Thymus (tissue), 11 donors: ENCODE data around the gene KCMF1. TPM values are rescaled to one million over a fixed set of nuclear protein-coding genes. Genes with fewer than 3 reads are reported as not detected.
"Not testable (repeated sequence)": the region's sequence is repeated elsewhere in the genome, so short reads cannot be mapped to it uniquely, and the experiment has no call there.

Experiments used
- DNase-seq, 9 donors: peaks; one replicate each; pipeline ENCODE4 v3.0.0-alpha.2; 2013; ENCODE audit warnings: low spot score in 9 of 9, low read depth in 6 of 9, missing footprints in 1 of 9
- H3K27ac ChIP-seq, 2 donors: one replicate each; pipeline ENCODE4 v1.5.1; 2013; ENCODE audit warnings: control low read depth in 1 of 2, low read depth in 1 of 2, low read length in 1 of 2, mild to moderate bottlenecking in 1 of 2, moderate library complexity in 1 of 2
- H3K27me3 ChIP-seq, 2 donors: one replicate each; pipeline ENCODE4 v1.5.1; 2013; ENCODE audit warnings: low read length in 1 of 2; ENCODE audit not compliant: control insufficient read depth in 2 of 2, insufficient read depth in 1 of 2
- H3K36me3 ChIP-seq, 2 donors: one replicate each; pipeline ENCODE4 v1.5.1; 2013; ENCODE audit warnings: low read length in 1 of 2, mild to moderate bottlenecking in 1 of 2, moderate library complexity in 1 of 2; ENCODE audit not compliant: control insufficient read depth in 2 of 2, insufficient read depth in 2 of 2
- H3K4me1 ChIP-seq, 2 donors: one replicate each; pipeline ENCODE4 v1.5.1; 2013; ENCODE audit warnings: low read length in 2 of 2; ENCODE audit not compliant: control insufficient read depth in 2 of 2, insufficient read depth in 2 of 2
- H3K4me3 ChIP-seq, 2 donors: one replicate each; pipeline ENCODE4 v1.5.1; 2013; ENCODE audit warnings: low read length in 2 of 2, control low read depth in 1 of 2, mild to moderate bottlenecking in 1 of 2
- H3K9me3 ChIP-seq, 2 donors: one replicate each; pipeline ENCODE4 v1.5.1; 2013; ENCODE audit warnings: low read length in 1 of 2, mild to moderate bottlenecking in 1 of 2; ENCODE audit not compliant: control insufficient read depth in 2 of 2, insufficient read depth in 1 of 2
- WGBS: extraction: QIAGEN DNeasy Blood & Tissue Kit; methylation state at CpG from one replicate; pipeline ENCODE4 v1.1.7; 2013; 5-methylcytosine and 5-hydroxymethylcytosine counted together
- polyA plus RNA-seq: library from polyadenylated mRNA; stranded (reverse); fragments of 200-250 nt; gene quantifications from one replicate; pipeline ENCODE4 v1.2.3, GENCODE V29; 2013
- total RNA-seq: library from RNA; stranded (reverse); fragments of 120-200 nt; gene quantifications from one replicate; pipeline ENCODE4 v1.2.4, GENCODE V29; 2013
- donor health status: healthy.

The KCMF1 gene
- total and polyA plus RNA-seq, 2 donors, result 32.5 to 32.6 TPM

- Histone ChIP-seq H3K27me3 (no peaks in the 10 kb centered on the region), H3K4me3 (no peak overlapping the region), H3K27ac (no peak overlapping the region), H3K36me3 (no peaks in the 10 kb centered on the region), H3K9me3 (no peaks in the 10 kb centered on the region), H3K4me1 (peaks cover 0 to 7% of the 10 kb centered on the region in 2 donors)
- DNase-seq, result no peak
- WGBS, result 71% methylated on average over 5 of the region's 5 CpGs
Measured at GRCh38 chr2:84938194-84938879, 32.6 kb upstream of the KCMF1 start.

GRCh38 chr2:84939426-84940087, 31.4 kb upstream of the KCMF1 start:
- Histone ChIP-seq H3K4me3 (no peak overlapping the region), H3K36me3 (no peaks in the 10 kb centered on the region), H3K4me1 (peaks cover 0 to 7% of the 10 kb centered on the region in 2 donors), H3K9me3 (no peaks in the 10 kb centered on the region), H3K27ac (peak overlapping the region; percentile 31 to 63), H3K27me3 (no peaks in the 10 kb centered on the region)
- 67% methylated on average over 9 of the region's 9 CpGs for WGBS
- peak in 2 of 9 donors; percentile 21 to 50 for DNase-seq

- H3K9me3 ChIP-seq, result no peaks in the 10 kb centered on the region
- no peak for DNase-seq
- peaks cover 0 to 7% of the 10 kb centered on the region in 2 donors for H3K4me1 ChIP-seq
- H3K27me3 ChIP-seq, result no peaks in the 10 kb centered on the region
- H3K36me3 ChIP-seq, result no peaks in the 10 kb centered on the region
- H3K4me3 ChIP-seq, result no peak overlapping the region
- 81% methylated on average over 3 of the region's 3 CpGs for WGBS
- peak overlapping the region; percentile 18 to 63 for H3K27ac ChIP-seq
Measured at GRCh38 chr2:84940088-84940470, 30.9 kb upstream of the KCMF1 start.

- H3K9me3 ChIP-seq, result no peaks in the 10 kb centered on the region
- no peak for DNase-seq
- no peaks in the 10 kb centered on the region for H3K36me3 ChIP-seq
- no peak overlapping the region for H3K4me3 ChIP-seq
- no peaks in the 10 kb centered on the region for H3K27me3 ChIP-seq
- 96% methylated on average over 3 of the region's 3 CpGs for WGBS
- peaks cover 0 to 11% of the 10 kb centered on the region in 2 donors for H3K4me1 ChIP-seq
- H3K27ac ChIP-seq, result peak overlapping the region in 1 of 2 donors; percentile 8
Measured at GRCh38 chr2:84940831-84941412, 30.0 kb upstream of the KCMF1 start.

GRCh38 chr2:84942166-84942565, 28.8 kb upstream of the KCMF1 start:
- no peak overlapping the region for H3K4me3 ChIP-seq
- 97% methylated on average over 2 of the region's 2 CpGs for WGBS
- H3K9me3 ChIP-seq, result no peaks in the 10 kb centered on the region
- no peak for DNase-seq
- no peaks in the 10 kb centered on the region for H3K27me3 ChIP-seq
- H3K27ac ChIP-seq, result no peak overlapping the region
- peaks cover 7 to 22% of the 10 kb centered on the region in 2 donors for H3K4me1 ChIP-seq
- no peaks in the 10 kb centered on the region for H3K36me3 ChIP-seq

GRCh38 chr2:84942964-84943421, 28.0 kb upstream of the KCMF1 start:
- Histone ChIP-seq H3K4me1 (peaks cover 7 to 22% of the 10 kb centered on the region in 2 donors), H3K4me3 (no peak overlapping the region), H3K27me3 (no peaks in the 10 kb centered on the region), H3K9me3 (no peaks in the 10 kb centered on the region), H3K27ac (no peak overlapping the region), H3K36me3 (no peaks in the 10 kb centered on the region)
- WGBS, result 97% methylated on average over 4 of the region's 4 CpGs
- DNase-seq, result no peak

GRCh38 chr2:84944295-84944909, 26.6 kb upstream of the KCMF1 start:
- H3K27ac ChIP-seq, result no peak overlapping the region
- H3K36me3 ChIP-seq, result no peaks in the 10 kb centered on the region
- 98% methylated on average over 7 of the region's 7 CpGs for WGBS
- DNase-seq, result no peak
- no peaks in the 10 kb centered on the region for H3K9me3 ChIP-seq
- H3K27me3 ChIP-seq, result no peaks in the 10 kb centered on the region
- H3K4me1 ChIP-seq, result peaks cover 7 to 19% of the 10 kb centered on the region in 2 donors
- H3K4me3 ChIP-seq, result no peak overlapping the region

- H3K4me3 ChIP-seq, H3K9me3 ChIP-seq, H3K36me3 ChIP-seq, H3K27me3 ChIP-seq: not testable (repeated sequence)
- DNase-seq, result peak in 2 of 9 donors; percentile 27 to 46
- Histone ChIP-seq H3K4me1 (peaks cover 7 to 15% of the 10 kb centered on the region in 2 donors), H3K27ac (peak overlapping the region in 1 of 2 donors; percentile 80)
- WGBS, result 47% methylated on average over 3 of the region's 3 CpGs
Measured at GRCh38 chr2:84945838-84946203, 25.1 kb upstream of the KCMF1 start.
